Colonic mucosa (tissue), 4 donors: ENCODE measurements around the gene IQSEC1. TPM values are rescaled to one million over a fixed set of nuclear protein-coding genes. Genes with fewer than 3 reads are reported as not detected.

Source experiments
- DNase-seq: peaks from one replicate; pipeline ENCODE4 v3.0.0-alpha.2; 2020
- H3K27ac ChIP-seq: fragments of 200-600 bp; one replicate; pipeline ENCODE4 v1.8.0; 2021
- H3K27me3 ChIP-seq: fragments of 200-600 bp; one replicate; pipeline ENCODE4 v1.8.0; 2021
- H3K36me3 ChIP-seq: fragments of 200-600 bp; one replicate; pipeline ENCODE4 v1.8.0; 2021
- H3K4me1 ChIP-seq: fragments of 200-600 bp; one replicate; pipeline ENCODE4 v1.8.0; 2021; ENCODE audit warnings: mild to moderate bottlenecking
- H3K4me3 ChIP-seq: fragments of 200-600 bp; one replicate; pipeline ENCODE4 v1.8.0; 2021
- H3K9ac ChIP-seq, 2 donors: one replicate each; pipeline ENCODE4 v1.7.0; 2013; ENCODE audit warnings: control low read depth in 2 of 2, low read depth in 2 of 2, low read length in 2 of 2
- H3K9me3 ChIP-seq: fragments of 200-600 bp; one replicate; pipeline ENCODE4 v1.8.0; 2021
- CTCF ChIP-seq: fragments of 200-600 bp; IDR thresholded peaks from one replicate; pipeline ENCODE4 v1.8.0; 2022; ENCODE audit warnings: antibody characterized with exemption, mild to moderate bottlenecking
- intact Hi-C: fragments of 100-400 bp; cut with DNase I; formaldehyde crosslinking; loops from one replicate; pipeline ENCODE4 v1.14.1; 2022
- total RNA-seq, 2 donors: library from RNA; stranded (reverse); fragmentation: NEBNext Ultra II Directional in 1 of 2; extraction: Animal tissue kit (Norgen Biotek cat#: 25700) in 1 of 2; gene quantifications; one replicate each; pipeline ENCODE4 v1.2.1, GENCODE V29; 2021
- donor health status: healthy.
- donor health status: DM: no; HTN: no; CAD: no.
- donor health status: DM: no; HTN: no; CAD: no.

IQSEC1 gene
- total RNA-seq, 2 donors from 2014 or later, result 14.8 to 19.2 TPM

GRCh38 chr3:12986986-12987385 lies 86.2 kb downstream of the IQSEC1 start:
- Histone ChIP-seq H3K9me3 (no peaks in the 10 kb centered on the region), H3K36me3 (no peaks in the 10 kb centered on the region), H3K4me1 (no peaks in the 10 kb centered on the region), H3K4me3 (no peak overlapping the region), H3K27me3 (no peaks in the 10 kb centered on the region), H3K27ac (no peak overlapping the region), H3K9ac (no peak overlapping the region)
- no peak for TF ChIP-seq CTCF
- DNase-seq, result no peak
- intact Hi-C loops, result loop anchor here (10.0 kb wide), 1 partner anchor 92 kb away; no protein-coding TSS in a partner anchor

GRCh38 chr3:12986521-12986920 lies 86.7 kb downstream of the IQSEC1 start:
- Histone ChIP-seq H3K4me3 (no peak overlapping the region), H3K4me1 (no peaks in the 10 kb centered on the region), H3K9ac (no peak overlapping the region), H3K27ac (no peak overlapping the region), H3K27me3 (no peaks in the 10 kb centered on the region), H3K9me3 (no peaks in the 10 kb centered on the region), H3K36me3 (no peaks in the 10 kb centered on the region)
- TF ChIP-seq CTCF, result no peak
- no peak for DNase-seq
- intact Hi-C loops, result loop anchor here (10.0 kb wide), 1 partner anchor 92 kb away; no protein-coding TSS in a partner anchor

GRCh38 chr3:12986031-12986430 lies 87.2 kb downstream of the IQSEC1 start:
- H3K4me3 ChIP-seq, result no peak overlapping the region
- no peak for DNase-seq
- no peak for TF ChIP-seq CTCF

GRCh38 chr3:12985148-12985547 lies 88.1 kb downstream of the IQSEC1 start:
- no peak for DNase-seq
- intact Hi-C loops, result loop anchor here (10.0 kb wide), 1 partner anchor 90 kb away; no protein-coding TSS in a partner anchor

More at GRCh38 chr3:12986031-12986430, 87.2 kb downstream of the IQSEC1 start:
- Histone ChIP-seq H3K9ac (no peak overlapping the region), H3K4me1 (no peaks in the 10 kb centered on the region), H3K27me3 (no peaks in the 10 kb centered on the region), H3K9me3 (no peaks in the 10 kb centered on the region), H3K27ac (no peak overlapping the region), H3K36me3 (no peaks in the 10 kb centered on the region)
- intact Hi-C loops, result loop anchor here (10.0 kb wide), 1 partner anchor 91 kb away; no protein-coding TSS in a partner anchor

GRCh38 chr3:12984023-12984823 lies 89.0 kb downstream of the IQSEC1 start:
- no peak overlapping the region for H3K4me3 ChIP-seq
- no peak overlapping the region for H3K27ac ChIP-seq
- peak; percentile 78 for DNase-seq
- H3K27me3 ChIP-seq, result no peaks in the 10 kb centered on the region
- intact Hi-C loops, result loop anchor here (10.0 kb wide), 1 partner anchor 89 kb away; no protein-coding TSS in a partner anchor
- no peaks in the 10 kb centered on the region for H3K9me3 ChIP-seq
- no peaks in the 10 kb centered on the region for H3K36me3 ChIP-seq
- peak; percentile 77 for TF ChIP-seq CTCF
- peak overlapping the region in 1 of 2 donors; percentile 15 for H3K9ac ChIP-seq
- H3K4me1 ChIP-seq, result no peaks in the 10 kb centered on the region

More at GRCh38 chr3:12985148-12985547, 88.1 kb downstream of the IQSEC1 start:
- TF ChIP-seq CTCF, result no peak
- Histone ChIP-seq H3K27ac (no peak overlapping the region), H3K9ac (no peak overlapping the region), H3K9me3 (no peaks in the 10 kb centered on the region), H3K27me3 (no peaks in the 10 kb centered on the region), H3K36me3 (no peaks in the 10 kb centered on the region), H3K4me3 (no peak overlapping the region), H3K4me1 (no peaks in the 10 kb centered on the region)
